NK-92 (cell line): ENCODE results near the gene IQCH.
"Not testable (repeated sequence)": the region's sequence is repeated elsewhere in the genome, so short reads cannot be mapped to it uniquely, and the experiment has no call there.

ENCODE experiments used
- DNase-seq: peaks from one replicate; lab custom pipeline; 2025; ENCODE audit not compliant: unreplicated experiment; lab: John Stamatoyannopoulos, UW

IQCH gene

GRCh38 chr15:67244971-67245478 lies 9.6 kb upstream of the IQCH start:
- DNase-seq, result no peak

GRCh38 chr15:67246606-67247005 lies 8.0 kb upstream of the IQCH start:
- not testable (repeated sequence) for DNase-seq

DNA sequence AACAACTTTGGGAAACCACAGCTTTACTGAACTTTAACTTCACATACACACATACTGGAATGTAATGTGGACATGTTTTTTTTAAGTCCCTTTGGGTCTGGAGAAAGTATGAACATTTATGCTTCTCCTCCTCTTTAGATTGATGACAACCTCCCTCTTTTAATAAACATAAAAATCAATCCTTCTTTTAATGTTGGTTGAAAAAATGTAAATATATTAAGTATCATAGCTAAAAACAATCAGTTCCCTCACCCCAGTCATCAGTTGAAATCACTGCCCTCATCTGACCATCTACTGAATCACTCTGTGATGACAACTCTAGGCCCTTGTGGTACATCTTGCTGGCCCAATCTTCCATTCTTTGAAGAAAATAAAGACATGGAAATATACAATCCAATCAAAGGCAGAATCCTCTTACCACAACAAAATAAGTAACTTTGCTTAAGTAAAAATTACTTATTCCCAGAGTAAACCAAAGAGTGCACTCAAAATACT lies 6.5 kb upstream of the IQCH start:
- DNase-seq, result no peak

DNA sequence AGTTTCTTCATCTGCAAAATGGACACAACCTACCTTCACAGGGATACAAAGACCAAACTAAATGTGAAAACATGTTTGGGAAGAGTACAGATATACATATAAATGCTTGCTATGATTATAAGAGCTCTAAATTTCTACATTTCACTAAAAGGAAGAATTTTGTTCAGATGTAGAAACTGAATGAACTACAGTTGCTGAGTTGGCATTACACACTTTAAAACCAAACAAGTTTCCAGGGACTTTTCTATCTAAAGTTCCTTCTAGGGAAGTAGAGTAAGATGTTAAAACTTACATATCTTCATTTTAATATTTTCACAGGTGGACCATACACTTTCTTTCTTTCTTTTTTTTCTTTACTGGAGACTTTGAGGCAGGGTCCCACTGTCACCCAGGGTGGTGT lies 4.8 kb upstream of the IQCH start:
- no peak for DNase-seq

DNA sequence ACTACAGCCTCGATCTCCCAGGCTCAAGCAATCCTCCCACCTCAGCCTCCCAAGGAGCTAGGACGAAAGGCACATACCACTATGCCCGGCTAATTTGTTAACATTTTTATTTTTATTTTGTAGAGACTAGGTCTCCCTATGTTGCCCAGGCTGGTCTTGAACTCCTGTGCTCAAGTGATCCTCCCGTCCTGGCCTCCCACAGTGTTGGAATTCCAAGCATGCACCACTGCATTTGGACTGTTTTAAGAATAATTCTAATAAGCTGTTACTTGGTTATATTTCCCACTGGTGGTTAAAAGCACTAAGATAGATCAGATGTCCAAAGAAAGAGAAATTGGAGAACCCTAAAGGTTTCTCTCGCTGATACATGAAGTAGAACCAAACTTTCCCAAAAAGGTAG lies 3.3 kb upstream of the IQCH start:
- DNase-seq, result no peak

- no peak for DNase-seq
These were observed 1.5 kb upstream of the IQCH start for GRCh38 chr15:67253101-67253500.

- DNase-seq, result no peak
These were observed 893 bp upstream of the IQCH start for GRCh38 chr15:67253549-67254237.

DNA sequence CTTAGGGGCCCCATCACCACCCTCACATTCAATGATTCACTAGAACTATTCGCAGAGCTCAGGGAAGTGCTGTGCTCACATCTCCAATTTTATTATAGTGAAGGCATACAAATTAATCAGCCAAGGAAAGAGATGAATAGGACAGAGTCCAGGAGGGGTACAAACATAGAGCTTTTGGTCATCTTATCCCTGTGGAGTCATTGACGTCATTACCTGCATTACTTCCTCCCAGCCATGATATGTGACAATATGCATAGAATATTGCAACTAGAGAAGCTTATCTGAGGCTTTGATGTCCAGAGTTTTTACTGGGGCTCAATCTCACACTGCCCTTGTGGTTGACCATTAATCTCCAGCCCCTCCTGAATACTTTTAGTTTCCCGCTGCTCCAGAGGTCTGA lies 1.5 kb downstream of the IQCH start:
- DNase-seq, result no peak

DNA sequence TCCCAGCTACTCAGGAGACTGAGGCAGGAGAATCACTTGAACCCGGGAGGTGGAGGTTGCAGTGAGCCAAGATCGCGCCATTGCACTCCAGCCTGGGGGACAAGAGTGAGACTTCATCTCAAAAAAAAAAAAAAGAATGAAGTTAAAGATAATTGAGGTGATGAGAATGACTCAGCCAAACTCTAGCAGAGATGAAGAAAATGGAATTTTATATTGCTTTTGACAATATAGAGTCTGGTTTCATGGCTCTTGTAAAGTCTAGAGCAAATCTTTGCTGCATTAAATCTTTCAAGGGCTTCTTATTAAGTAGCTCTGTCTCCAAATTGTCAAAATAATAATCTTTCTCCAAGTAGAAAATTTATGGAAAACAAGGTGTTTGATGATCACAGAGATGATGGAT lies 3.8 kb downstream of the IQCH start:
- not testable (repeated sequence) for DNase-seq

DNA sequence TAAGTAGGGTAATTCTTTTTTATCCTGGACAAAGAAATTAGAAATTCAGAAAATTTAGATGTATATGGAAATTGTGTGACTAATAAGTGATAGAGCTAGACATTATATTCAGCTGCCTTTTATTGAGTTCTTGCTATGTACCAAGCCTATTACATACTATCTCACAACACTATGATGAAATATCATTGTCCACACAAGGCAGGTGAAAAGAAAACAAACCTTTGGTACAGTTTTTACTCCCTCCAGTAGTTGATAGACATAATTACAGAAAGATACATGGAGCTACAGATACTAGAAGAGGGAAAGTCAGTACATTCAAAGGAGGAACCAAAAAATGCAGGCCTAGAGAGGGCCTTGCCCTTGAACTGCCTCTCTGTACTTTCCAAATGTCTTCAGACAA lies 4.8 kb downstream of the IQCH start:
- no peak for DNase-seq

- DNase-seq, result no peak
These were observed 5.2 kb downstream of the IQCH start for GRCh38 chr15:67259806-67260205.

DNA sequence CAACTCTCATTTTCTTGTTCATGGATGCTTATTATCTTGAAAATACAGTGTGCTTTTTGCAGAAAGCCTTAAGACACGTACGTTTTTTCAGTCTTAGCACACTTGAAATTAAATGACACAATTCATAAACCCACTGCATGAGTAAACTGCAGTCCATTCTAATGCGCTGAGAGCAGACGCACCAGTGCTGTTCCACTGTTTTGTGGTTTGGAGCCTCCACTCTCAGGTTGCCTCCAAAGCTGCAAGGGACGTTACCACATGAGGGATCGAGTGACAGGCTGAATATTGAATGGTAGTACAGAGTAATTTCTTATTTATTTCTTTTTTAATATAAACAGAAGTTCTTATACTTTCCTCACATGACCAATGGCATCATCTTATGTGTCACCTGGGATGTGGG lies 12.3 kb downstream of the IQCH start:
- no peak for DNase-seq

DNA sequence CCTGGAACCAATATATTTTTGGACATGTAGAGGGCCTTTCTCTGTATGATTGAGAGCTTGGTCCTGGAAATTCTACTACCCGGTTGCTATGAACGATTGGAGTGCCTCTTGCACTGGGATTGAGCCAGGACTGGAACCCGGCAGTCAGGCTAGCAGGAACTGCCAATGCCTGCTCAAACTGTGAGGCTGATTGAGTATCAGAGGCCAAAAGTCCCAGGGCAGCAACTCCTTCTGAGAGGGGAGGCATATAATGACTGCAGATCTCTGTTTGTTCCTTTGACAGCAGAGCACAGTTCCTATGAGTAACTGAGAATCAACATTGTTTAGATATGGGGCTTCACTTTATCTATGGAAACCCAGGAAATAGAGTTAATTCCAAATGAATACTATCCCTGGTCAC lies 12.9 kb downstream of the IQCH start:
- no peak for DNase-seq

DNA sequence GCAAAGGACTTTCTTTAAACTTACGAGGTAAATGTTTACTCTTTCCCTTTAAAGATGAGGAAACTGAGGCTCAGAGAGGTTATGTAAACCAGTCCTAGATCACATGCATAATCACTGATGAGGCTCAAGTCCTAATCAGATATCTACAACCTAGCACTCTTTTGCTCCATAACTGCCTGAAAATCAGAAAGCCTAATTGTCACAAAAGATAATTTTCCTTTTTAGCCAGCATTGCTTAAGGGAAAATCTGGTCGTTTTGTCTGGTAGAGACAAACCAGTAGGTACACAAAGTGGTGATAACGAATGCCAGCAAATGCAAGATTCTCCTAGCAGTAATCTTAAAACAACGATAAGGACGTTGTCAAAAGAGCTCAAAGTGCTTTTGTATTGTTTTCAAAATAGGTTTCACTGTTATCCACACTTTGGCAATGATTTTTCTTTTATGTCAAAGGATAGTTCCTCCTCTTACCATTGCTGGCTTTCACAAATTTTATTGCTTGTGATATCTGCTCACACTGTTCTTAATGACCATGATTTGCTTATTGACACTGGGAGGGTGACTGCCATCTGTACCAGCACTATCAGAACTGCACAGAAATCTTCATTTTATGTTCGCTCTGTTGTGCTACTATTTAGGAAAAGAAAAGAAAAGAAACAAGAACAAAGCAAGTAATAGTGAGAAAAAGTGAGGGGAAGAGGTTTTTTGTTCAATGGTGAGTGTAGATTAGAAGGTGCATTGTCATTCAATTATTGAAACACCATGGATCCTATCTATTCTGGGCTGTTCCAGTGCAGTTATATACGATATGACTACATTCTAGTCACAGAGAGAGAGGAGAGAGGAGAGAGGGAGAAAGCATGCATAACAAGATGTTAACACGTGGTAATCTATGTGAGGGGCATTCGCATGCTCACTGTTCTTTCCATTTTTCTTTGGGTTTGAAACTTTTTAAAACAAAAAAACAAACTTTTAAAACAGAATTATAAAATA lies 13.7 kb downstream of the IQCH start:
- no peak for DNase-seq

GRCh38 chr15:67274236-67274635 lies 19.6 kb downstream of the IQCH start:
- DNase-seq, result no peak

DNA sequence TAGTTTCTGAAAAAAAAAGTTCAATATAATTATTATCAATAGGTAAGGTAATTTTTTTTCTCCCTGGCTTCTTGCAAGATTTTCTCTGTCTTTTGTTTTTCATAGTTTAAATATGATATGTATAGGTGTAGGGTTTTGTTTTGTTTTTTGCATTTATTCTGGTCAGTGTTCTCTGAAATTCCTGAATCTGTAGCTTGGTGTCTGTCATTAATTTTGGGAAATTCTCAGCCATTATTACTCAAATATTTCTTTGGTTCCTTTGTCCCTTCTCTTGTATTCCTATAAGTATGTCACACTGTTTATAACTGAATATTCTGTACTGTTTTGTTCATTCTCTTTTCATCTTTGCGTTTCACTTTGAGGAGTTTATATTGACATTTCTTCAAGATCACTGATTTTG lies 22.1 kb downstream of the IQCH start:
- DNase-seq, result no peak

DNA sequence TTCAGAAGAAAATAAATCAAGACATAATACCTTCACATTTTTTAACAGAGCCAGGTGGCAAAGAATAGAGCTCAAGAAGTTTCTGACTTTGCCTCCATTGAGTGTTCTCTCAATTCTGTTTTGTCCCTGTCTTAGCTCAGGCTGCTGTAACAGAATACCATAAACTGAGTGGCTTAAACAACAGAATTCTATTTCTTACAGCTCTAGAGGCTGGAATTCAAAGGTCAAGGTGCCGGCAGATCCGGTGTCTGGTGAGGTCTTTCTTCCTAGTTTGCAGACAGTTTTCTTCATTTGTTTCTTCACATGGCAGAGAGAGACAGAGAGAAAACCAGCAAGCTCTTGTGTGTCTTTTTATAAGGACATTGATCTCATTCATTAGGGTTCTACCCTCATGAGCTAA lies 25.6 kb downstream of the IQCH start:
- DNase-seq, result no peak

DNA sequence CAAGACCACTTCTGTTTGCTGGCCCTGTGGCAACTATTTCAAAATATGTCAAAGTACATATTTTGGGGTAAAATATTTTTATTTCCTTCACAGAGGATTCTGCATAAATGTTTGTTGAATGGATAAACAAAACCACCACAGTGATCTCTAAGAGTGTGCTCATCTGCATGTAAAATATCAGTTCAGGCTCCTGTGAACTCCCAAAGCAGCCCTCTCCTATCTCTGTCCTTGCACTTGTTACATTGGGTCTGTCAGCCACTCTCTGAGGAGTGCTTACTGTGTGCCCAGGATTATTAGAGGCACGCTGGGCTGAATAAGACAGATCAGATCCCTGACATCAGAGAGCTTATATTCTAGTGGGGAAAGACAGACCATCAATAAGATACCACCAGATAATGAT lies 27.1 kb downstream of the IQCH start:
- no peak for DNase-seq

GRCh38 chr15:67285625-67286024 lies 31.0 kb downstream of the IQCH start:
- DNase-seq, result not testable (repeated sequence)

DNA sequence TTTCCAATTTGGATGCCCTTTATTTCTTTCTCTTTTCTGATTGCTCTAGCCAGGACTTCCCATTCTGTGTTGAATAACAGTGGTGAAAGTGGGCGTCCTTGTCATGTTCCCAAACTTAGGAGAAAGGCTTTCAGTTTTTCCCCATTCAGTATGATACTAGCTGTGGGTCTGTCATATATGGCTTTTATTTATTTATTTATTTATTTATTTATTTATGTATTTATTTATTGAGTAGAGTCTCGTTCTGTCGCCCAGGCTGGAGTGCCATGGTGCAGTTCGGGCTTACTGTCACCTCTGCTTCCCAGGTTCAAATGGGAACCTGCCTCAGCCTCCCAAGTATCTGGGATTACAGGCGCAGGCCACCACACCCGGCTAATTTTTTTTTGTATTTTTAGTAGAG lies 31.8 kb downstream of the IQCH start:
- not testable (repeated sequence) for DNase-seq

- DNase-seq, result no peak
These were observed 35.7 kb downstream of the IQCH start for GRCh38 chr15:67290319-67290718.

GRCh38 chr15:67296188-67296587 lies 41.6 kb downstream of the IQCH start:
- DNase-seq, result no peak
